Stimulated activated CD4-positive, alpha-beta T cell treated with anti-CD3 and anti-CD28 coated beads, Interleukin-15, amount 100 ng/mL, for 24 hours (primary cell): Measurements from ENCODE around the gene ADAMTS12.
"Not testable (repeated sequence)": the region's sequence is repeated elsewhere in the genome, so short reads cannot be mapped to it uniquely, and the experiment has no call there.

Source experiments
- DNase-seq: peaks from one replicate; pipeline ENCODE4 v3.0.0-alpha.2; 2020

ADAMTS12 gene

DNA sequence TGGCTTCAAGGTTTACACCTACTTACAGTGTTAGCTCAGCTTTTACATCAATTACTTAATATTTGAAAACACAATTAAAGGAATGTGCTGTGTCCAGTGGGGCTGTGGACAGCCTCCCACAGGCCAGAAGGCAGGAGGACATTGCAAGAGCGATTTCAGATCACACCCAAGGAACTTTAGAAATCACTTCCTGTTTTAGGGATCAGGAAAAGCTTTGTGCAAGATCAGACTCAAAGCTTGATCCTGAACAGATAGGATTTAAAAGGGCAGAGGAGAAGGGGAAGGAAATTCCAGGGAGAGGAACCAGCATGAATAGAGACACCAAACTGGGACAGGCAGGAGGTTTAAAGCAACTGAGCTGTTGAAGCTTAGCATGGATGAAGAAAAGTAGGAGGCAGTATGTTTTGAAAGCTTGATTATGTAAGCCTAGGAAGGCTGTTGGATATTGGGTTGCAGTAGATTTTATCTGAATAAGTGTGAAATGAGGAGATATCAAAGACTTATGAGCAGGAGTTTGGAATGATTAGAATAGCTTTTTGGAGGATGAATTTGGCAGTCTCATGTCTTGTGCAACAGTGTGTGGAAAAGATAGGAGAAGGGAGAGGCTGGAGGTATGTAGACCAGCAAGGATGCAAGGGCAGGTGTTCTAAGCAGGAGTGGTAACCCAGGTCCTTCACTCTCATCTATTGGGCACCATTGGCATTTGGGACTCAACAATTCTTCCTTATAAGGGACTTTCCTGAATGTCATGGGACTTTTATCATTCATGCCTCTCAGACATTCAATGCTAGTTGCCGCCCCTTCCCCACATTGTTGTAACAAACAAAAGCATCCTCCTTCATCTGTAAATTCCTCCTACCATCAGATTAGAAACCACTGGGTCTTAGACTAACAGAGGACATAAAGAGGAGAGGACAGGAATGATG lies 327.5 kb downstream of the ADAMTS12 start:
- DNase-seq, result no peak

DNA sequence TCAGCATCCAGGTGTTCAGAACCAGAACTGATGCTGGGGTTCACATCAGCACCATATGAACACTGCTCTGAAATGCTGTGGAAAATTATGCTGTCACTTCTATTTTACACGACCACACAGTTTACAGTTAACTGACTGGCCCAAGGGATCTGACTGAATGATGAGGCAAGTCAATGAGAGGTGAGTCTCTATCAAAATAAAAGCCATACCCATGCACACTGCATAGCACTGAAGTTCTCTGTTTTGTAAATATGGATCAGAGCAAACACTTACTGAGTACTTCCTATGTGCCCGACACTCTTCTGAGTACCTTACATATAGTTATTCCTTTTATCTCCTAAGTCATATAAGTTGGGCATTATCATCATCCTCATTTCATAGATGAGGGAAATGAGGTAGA lies 328.3 kb downstream of the ADAMTS12 start:
- no peak for DNase-seq

DNA sequence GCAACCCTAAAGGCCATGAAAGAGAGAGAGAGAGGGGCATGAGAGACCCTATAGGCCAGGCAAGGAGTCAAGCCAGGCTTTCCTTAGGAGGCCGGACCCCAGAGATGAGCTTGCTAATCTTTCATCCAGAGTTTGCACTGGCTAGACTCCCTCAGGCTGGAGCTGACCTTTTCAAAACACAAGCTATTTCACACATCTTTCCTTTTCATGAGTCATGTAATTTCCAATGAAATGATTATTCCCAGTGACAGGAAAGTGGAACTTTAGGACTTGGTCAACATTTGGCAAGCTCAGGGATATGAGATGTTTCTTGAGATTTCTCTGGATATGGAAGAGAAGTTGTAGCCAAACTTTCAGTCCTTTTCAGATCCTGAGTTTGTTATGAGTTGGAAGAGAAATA lies 333.3 kb downstream of the ADAMTS12 start:
- DNase-seq, result no peak

DNA sequence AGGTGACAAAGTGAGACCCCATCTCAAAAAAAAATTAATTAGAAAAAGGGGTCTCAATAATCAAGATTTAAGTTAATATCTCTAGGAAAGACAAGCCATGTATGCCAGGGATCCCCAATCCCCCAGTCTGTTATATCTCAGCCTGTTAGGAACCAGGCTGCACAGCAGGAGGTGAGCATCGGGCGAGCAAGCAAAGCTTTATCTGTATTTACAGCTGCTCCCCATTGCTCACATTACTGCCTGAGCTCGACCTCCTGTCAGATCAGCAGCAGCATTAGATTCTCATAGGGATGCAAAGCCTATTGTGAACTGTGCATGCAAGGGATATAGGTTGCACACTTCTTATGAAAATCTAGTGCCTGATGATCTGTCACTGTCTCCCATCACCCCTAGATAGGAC lies 334.2 kb downstream of the ADAMTS12 start:
- no peak for DNase-seq

DNA sequence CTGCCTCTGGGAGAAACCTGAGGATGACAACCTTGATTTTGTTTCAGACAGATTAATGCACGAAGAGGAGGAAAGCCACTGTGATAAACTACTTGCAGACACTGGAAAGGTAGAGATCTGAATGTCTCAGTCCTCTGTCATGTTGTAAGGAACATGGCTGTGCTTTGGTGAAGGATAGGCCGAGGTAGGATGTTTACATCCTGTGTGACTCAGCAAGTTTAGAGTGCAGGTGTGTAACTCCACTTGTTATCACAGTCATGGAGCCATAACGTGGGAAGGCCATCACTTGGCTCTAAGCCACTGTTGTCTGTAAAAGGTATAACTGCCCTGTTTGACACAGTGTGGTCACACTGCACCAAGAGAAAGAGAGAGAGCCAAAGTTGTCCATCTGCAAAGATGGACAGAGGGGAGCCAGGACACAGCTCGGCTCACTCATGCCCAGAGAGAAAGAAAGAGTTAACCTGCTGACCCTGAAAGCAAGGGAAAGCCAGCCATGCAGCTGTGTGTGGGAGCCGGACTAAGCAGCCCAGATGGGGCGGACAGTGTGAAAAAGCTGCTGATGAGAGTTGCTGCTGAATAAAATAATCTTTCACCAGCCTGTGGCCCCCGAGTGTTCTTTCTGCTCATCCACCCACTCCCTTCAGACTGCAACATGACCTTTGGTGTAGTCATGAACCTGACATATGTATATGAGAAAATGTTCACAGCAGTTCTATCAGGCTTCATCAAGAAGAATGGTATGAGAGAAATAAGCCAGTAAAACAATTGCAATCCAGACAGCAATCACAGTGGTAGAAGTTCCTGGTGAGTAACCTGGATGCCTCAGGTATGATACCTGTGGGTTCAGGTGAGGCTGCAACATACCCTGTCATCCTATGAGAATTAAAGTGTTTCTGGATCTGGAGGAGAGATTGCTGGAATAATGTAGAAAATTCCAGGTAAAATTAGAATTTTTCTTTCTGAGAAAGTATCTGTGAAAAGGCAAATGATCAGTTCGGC lies 335.2 kb downstream of the ADAMTS12 start:
- no peak for DNase-seq

DNA sequence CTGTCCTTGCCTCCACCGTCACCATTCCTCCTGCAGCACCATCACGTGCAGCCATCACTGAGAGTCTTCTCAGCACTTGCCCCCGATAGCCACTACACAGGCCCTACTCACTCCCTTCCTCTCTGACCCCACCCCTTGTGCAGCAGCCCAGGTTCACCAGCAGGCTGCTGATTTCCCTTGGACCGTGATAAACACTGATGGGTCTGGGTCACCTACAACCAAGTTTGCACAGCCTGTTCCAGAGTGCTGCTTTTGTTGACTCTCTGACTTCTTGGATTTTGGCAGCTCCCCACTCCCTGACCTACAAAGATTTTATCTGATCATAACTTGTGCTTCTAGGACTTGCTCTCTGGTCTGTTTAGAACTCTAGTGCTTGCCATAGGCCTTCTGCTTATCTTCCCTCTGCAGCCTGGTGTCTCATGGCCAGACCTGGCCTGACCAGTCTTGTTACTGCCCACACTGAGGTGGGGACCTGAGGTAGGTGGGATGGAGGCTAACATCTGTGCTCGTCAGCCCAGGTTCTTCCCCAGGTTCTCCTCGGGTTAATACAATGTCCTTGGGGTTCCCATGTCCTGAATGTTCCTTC lies 341.7 kb downstream of the ADAMTS12 start:
- no peak for DNase-seq

DNA sequence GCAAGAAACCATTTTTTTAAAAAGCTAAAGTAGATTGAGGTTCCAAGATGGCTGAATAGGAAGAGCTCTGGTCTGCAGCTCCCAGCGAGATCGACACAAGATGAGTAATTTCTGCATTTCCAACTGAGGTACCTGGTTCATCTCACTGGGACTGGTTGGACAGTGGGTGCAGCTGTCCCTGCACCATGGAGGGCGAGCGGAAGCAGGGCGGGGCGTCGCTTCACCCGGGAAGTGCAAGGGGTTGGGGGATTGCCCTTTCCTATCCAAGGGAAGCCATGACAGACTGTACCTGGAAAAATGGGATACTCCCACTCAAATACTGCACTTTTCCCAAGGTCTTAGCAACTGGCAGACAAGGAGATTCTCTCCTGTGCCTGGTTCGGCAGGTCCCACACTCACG lies 352.0 kb downstream of the ADAMTS12 start:
- not testable (repeated sequence) for DNase-seq

DNA sequence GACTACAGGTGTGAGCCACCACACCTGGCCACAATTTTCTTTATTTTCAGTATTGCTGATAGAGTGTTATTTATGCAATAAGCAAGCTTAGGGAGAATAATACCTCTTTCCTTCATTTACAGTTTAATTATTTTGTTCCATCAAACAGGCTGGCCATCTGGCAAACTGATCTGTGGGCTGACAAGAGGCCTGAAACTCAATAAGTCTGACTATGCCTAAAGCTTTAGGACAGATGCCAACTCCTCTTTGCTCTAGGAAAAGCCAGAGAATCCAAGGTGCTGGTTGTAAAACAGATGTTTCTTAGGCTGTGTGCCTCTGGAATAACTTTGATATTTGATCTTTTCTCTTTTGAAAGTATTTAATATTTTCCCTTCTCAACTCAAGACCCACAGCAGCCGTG lies 352.6 kb downstream of the ADAMTS12 start:
- no peak for DNase-seq

DNA sequence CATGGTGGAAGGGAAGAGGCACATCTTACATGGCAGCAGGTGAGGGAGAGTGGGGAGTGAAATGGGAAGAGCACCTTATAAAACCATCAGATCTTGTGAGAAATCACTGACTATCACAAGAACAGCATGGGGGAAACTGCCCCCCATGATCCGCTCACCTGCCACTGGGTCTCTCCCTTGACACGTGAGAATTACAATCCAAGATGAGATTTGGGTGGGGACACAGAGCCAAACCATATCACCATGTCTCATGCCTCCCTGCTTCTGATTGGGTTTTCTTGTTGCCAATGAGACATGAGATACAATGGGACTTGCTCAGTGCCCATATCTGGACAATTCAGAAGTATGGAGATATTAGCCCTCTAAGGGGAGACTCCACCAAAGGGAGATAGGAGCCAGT lies 353.6 kb downstream of the ADAMTS12 start:
- DNase-seq, result no peak

DNA sequence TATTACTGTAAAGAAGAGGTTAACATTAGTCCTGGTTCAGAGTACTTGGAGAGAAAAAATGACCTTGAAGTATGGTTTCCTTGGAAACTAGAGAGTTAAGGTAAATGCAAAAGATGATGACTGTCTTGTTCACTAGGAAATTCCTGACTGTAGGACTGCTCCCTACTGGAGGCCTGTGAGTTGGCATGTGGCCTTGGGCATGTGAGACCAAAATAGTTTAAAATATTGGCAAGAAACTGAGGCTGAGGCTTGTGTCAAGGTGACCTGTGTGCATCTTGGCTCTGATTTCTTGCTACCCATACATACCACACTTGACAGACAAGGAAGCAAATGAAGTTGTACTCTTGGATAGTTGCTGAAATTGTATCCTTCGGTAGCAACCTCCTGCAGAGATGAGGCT lies 354.6 kb downstream of the ADAMTS12 start:
- DNase-seq, result no peak

DNA sequence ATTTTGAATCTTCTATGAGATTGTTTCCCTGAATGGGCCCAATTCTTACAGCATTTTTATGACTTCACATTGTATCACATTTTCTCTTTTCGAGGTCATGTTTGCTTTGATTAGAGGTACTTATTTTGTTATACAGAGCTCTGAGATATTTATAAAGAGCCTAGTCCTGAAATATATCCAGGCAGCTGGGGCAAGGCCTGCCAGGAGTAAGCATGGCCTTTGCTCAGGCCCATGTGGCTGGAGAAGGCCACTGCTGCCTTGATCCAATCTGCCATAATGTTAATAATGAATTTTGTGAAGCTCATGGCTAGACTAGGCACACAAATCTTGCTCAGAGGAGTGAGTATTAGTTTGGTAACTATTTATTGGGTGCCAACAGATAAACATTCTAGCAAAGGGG lies 355.0 kb downstream of the ADAMTS12 start:
- no peak for DNase-seq

DNA sequence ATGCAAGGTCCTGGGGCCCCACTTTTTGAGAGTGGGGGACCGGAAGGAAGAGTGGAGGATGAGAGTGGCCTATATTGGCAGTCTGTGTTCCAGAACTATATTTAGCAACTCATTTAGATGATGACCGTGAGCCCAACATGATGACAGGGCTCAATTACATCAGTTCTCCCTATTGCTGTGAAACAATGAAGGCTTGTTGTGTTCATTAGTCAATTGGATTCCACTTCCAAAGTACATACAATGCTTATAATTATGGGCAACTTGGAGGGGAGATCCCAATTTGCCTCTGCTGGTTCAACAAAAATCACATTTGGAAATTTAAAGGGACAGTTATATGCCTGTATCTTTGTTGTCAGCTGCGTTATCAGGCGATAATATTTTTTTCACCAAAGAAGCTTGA lies 360.0 kb downstream of the ADAMTS12 start:
- DNase-seq, result no peak

DNA sequence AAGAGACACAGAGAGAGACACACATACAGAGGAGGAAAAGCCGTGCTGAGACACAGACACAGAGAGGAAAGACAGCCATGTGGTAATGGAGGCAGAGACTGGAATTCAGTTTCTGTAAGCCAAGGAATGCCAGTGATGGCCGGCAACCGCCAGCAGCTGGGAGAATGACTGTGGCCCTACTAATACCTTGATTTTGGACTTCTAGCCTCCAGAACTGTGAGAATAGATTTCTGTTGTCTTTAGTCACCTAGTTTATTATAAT lies 360.8 kb downstream of the ADAMTS12 start:
- no peak for DNase-seq

DNA sequence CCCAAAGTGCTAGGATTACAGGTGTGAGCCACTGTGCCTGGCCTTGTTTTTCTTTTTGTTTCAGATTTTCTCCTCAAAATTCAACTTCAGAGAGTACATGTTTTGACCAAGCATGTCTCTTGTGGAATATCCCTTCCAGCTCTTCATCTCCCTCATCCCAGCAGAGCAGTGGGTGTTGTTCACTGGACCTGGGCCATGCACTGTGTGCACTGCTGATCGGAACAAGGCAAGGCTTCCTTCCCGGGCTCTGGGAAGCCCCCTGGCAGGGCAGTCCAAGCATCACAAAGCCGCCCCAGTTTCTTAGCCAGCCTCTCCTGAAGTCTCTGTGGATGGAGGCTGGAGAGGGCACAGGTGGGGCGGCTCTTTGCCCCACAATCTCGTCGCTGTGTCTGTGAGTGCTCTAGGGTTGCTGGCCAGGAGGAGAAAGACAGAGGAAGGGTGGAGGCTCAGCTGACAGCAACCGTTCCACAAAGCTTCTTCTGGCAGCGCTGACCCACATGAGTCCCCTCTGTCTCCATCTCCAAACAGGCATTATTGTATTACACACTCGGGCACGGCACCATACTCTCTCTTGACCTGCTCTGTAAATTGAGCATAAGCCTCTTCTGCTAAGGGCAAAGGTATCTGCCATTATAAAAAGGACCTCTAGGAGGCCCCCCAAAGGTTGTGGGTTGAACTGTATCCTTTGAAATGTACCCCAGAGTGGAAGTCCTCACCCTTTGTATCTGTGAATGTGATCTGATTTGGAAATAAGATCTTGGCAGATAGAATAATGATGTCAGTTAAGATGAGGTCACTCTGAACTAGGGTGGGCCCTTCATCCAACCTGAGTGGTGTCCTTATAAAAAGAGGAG lies 361.4 kb downstream of the ADAMTS12 start:
- no peak for DNase-seq

DNA sequence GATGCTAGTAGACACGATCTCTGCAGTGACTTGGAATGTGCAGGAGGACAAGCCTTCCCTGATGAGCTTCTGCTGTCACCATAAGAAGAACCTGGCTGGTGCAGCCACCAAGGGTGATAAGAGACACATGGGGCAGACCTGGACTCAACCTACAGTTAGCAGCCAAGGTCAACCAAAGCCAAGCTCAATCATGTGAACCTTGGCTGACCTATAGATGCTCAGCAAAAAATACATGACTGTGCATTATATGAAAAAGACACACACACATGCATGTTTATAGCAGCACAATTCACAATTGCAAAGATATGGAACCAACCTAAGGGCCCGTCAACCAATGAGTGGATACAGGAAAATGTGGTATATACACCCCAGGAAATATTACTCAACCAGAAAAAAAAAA lies 364.1 kb downstream of the ADAMTS12 start:
- DNase-seq, result no peak

DNA sequence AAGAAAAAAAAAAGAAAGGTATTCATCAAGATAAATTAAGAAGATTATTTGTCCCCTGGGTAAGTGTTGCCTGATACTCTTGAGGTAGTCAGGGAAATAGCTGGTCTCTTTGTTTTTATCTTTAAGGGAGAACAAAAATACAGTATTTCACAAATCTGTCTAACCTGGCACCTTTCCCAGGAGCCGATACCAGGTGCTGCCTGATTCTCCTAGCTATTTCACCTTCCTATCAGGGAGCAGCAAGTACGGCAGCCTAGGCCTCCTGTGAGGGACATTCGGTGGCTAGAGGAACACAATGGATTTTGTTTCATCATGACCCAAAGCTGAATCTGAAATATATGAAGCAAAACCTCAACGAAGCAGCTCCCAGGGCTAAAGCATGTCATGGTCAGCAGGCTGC lies 365.0 kb downstream of the ADAMTS12 start:
- DNase-seq, result no peak

DNA sequence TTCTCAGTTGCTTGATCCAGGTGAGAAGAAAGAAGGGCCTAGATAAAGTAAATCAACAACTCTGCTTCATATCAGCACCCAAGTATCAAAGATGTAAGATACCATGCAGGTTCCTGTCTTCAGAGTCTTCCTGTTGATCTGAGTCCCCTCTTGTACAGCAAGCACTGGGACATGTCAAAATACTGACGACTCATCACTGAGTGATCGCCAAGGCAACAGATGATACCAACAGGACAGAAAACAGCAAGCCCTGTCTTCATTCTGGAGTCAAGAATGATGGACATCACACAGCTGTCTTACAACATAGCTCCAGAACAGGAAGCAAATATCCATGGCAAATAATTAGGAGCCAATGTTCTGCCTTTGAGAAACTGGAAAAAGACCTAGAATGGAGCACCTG lies 367.3 kb downstream of the ADAMTS12 start:
- no peak for DNase-seq

DNA sequence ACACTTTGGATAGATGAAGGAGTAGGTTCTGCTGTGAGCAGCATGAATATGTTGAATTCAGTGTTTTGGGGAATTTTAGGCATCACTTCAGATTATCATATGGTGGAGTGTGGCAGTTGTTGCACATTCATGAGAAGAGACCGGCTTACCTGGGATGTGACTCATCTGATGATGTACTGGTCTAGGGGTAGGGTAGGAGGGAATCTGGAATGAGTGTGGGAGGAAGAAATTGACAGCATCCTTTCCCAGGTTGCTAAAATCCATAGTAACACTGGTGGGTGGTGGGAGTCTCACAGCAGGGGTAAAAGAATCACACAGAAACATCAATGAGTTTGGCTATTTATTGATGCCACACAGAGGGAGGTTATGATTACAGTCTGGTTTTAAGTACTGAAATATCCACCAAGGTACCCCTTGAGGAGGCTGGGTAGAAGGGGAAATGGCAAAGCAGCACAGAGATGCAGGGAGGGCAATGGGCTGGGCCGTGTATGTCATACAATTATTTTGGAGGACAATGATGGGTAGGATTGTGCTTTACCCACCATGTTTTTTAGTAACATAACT lies 368.5 kb downstream of the ADAMTS12 start:
- no peak for DNase-seq

DNA sequence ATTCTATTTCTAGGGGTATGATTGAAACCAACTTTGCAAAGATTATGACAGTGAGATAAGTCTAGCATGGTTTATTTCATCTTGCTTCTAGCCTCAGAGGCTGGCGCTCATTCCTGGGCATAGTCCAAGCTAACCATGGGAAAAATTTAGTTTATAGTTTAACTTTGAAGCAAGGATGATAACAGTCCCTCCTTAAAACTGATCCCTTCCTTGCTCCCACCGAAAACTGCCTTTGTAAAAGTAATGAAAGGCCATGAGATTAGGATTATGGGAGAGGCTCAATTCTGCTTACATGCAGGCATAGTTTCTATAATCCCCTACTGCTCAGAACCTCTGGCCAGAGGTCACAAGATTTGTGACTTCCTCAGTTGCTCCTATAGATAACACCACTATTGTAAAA lies 375.4 kb downstream of the ADAMTS12 start:
- no peak for DNase-seq

DNA sequence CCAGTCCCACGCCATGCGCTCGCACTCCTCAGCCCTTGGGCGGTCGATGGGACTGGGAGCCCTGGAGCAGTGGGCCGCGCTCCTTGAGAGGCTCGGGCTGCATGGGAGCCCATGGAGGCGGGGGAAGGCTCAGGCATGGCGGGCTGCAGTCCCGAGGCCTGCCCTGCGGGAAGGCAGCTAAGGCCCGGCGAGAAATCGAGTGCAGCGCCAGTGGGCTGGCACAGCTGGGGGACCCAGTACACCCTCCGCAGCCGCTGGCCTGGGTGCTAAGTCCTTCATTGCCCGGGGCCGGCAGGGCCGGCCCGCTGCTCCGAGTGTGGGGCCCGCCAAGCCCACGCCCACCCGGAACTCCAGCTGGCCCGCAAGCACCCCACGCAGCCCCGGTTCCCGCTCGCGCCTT lies 376.4 kb downstream of the ADAMTS12 start:
- DNase-seq, result not testable (repeated sequence)

DNA sequence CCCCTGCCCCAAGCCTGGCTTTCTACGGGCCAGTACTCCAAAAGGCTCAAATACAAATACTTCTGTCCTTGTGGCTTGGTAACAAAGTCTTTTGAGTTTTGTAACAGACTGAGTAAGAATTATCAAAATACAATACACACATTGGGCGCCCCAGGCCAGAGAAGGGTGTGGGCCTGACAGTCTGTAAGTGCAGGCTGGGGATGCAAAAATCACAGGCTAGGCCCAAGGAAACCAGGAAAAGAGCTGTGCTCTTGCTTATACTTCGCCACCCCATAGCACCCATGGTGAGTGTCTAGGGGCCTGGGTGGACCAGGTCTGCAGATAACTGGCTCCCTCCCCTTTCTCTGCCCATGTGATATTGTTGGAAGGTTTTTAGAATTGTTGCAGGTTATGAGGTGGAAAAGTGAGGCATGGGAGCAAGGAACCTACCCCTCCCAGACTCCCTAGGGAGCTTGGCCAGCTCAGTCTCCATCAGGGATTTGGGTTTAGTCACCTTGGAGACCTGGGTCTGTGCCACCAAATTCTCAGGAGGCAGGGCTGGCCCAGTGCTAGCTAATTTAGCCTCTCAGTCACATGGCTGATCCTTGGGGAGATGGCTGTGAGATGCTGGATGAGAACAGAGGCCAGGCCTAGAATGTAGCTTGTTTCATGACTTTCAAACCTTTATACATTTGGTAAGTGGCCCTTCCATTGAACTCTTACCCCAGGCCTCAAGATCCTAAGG lies 378.2 kb downstream of the ADAMTS12 start:
- DNase-seq, result no peak

DNA sequence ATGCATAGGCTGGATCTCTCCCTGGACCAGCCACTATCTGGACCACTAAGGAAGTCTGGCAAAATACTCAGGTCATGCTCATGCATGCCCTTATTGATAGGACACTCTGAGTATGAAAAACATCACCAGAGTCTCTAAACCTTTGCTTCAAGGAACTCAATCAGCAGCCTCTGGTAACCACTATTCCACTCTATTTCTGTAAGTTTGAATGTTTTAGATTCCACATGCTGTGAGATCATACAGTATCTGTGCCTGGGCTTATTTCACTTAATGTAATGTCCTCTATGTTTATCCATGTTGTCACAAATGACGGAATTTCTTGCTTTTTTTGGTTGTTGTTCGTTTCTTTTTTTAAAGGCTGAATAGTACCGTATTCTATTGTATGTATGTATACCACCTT lies 382.8 kb downstream of the ADAMTS12 start:
- no peak for DNase-seq
